Activated CD4-positive, alpha-beta T cell treated with anti-CD3 and anti-CD28 coated beads, Interleukin-2, amount 10 ng/mL, durations not matched to agents 24 days and 14 days (primary cell): ENCODE results near the gene CTIF. TPM values are rescaled to one million over a fixed set of nuclear protein-coding genes. Genes with fewer than 3 reads are reported as not detected.

Experiments used
- DNase-seq: peaks from one replicate; pipeline ENCODE4 v3.0.0; 2022
- H3K27ac Mint-ChIP-seq: one replicate; pipeline ENCODE4 v1.8.0; 2022; ENCODE audit warnings: mild to moderate bottlenecking, mixed read lengths
- H3K27me3 Mint-ChIP-seq: one replicate; pipeline ENCODE4 v1.8.0; 2022; ENCODE audit warnings: mixed read lengths
- H3K36me3 Mint-ChIP-seq: one replicate; pipeline ENCODE4 v1.8.0; 2022; ENCODE audit warnings: low read depth, mild to moderate bottlenecking, mixed read lengths
- H3K4me1 Mint-ChIP-seq: one replicate; pipeline ENCODE4 v1.8.0; 2021; ENCODE audit warnings: mixed read lengths
- H3K4me3 Mint-ChIP-seq: one replicate; pipeline ENCODE4 v1.8.0; 2022; ENCODE audit warnings: mild to moderate bottlenecking, moderate library complexity, mixed read lengths
- H3K9me3 Mint-ChIP-seq: one replicate; pipeline ENCODE4 v1.8.0; 2021; ENCODE audit warnings: mixed read lengths
- intact Hi-C: fragments of 100-400 bp; cut with micrococcal nuclease; formaldehyde crosslinking; loops from one replicate; pipeline ENCODE4 v1.15.1; 2023
- total RNA-seq: library from RNA; stranded (reverse); gene quantifications from 2 replicates; pipeline ENCODE4 v1.2.3, GENCODE V29; 2022

The CTIF gene
- total RNA-seq, 1 donor from 2014 or later = 9.5 TPM

GRCh38 chr18:48659188-48660009 is 120.6 kb downstream of the CTIF start:
- no peak for DNase-seq
- no peak overlapping the region for H3K4me3 Mint-ChIP-seq
- H3K27me3 Mint-ChIP-seq = peaks cover 4% of the 10 kb centered on the region
- intact Hi-C loops = no loop called here
- no peaks in the 10 kb centered on the region for H3K4me1 Mint-ChIP-seq
- H3K27ac Mint-ChIP-seq = no peak overlapping the region
- H3K36me3 Mint-ChIP-seq = no peaks in the 10 kb centered on the region
- H3K9me3 Mint-ChIP-seq = no peaks in the 10 kb centered on the region

GRCh38 chr18:48660346-48661228 is 121.8 kb downstream of the CTIF start:
- DNase-seq = no peak
- no peaks in the 10 kb centered on the region for H3K9me3 Mint-ChIP-seq
- no peaks in the 10 kb centered on the region for H3K36me3 Mint-ChIP-seq
- H3K27me3 Mint-ChIP-seq = peaks cover 4% of the 10 kb centered on the region
- no peak overlapping the region for H3K4me3 Mint-ChIP-seq
- H3K27ac Mint-ChIP-seq = no peak overlapping the region
- H3K4me1 Mint-ChIP-seq = no peaks in the 10 kb centered on the region
- intact Hi-C loops = no loop called here

GRCh38 chr18:48661421-48661820 is 122.6 kb downstream of the CTIF start:
- no peak overlapping the region for H3K4me3 Mint-ChIP-seq
- H3K27me3 Mint-ChIP-seq = peaks cover 4% of the 10 kb centered on the region
- no peaks in the 10 kb centered on the region for H3K36me3 Mint-ChIP-seq
- no peaks in the 10 kb centered on the region for H3K9me3 Mint-ChIP-seq
- DNase-seq = no peak
- intact Hi-C loops = no loop called here
- no peaks in the 10 kb centered on the region for H3K4me1 Mint-ChIP-seq
- no peak overlapping the region for H3K27ac Mint-ChIP-seq

GRCh38 chr18:48662011-48662661 is 123.3 kb downstream of the CTIF start:
- Mint-ChIP-seq H3K27me3 (peaks cover 4% of the 10 kb centered on the region), H3K36me3 (no peaks in the 10 kb centered on the region)

DNA sequence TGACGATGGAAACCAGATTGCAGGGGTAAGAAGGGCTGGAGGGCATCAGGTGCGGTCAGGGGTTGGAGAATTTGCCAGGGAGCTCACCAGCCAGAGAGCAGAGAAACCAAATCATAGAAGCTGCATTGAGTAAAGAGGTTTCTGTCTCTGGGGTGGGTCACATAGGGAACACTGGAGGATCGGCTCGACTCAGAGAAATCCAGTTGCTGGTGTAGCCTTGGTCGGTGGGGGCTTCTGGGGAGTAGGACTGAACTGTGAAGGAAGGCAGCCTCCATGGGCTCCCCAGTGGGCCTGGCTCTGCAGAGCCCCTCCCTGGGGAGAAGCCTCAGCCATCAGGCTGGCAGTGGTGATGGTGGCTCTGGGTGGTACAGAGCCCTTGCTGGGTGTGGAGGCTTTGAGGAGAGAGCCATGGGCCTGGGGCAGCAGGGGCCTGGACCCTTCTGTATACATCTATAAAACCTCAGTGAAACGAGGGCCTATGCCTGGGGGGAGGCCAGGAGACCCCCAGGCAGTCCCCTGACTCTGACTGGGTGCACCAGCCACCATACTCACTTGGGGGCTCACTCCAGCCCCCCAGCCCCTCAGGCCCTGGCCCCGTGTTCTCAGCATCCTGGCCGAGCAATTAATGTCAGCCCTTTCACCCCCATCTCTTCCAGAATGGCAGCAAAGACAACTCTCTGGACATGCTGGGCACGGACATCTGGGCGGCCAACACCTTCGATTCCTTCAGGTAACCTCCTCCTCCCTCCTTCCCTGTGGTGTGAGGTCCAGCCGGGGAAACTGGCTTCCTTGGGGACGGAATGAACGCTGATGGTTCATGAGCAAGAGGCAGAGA is 124.5 kb downstream of the CTIF start:
- no peaks in the 10 kb centered on the region for H3K36me3 Mint-ChIP-seq
- H3K9me3 Mint-ChIP-seq = no peaks in the 10 kb centered on the region
- peaks cover 4% of the 10 kb centered on the region for H3K27me3 Mint-ChIP-seq
- no peak overlapping the region for H3K4me3 Mint-ChIP-seq
- intact Hi-C loops = no loop called here
- DNase-seq = no peak
- H3K27ac Mint-ChIP-seq = no peak overlapping the region
- H3K4me1 Mint-ChIP-seq = no peaks in the 10 kb centered on the region

More at GRCh38 chr18:48662011-48662661, 123.3 kb downstream of the CTIF start:
- DNase-seq = no peak
- no peak overlapping the region for H3K27ac Mint-ChIP-seq
- no peaks in the 10 kb centered on the region for H3K9me3 Mint-ChIP-seq
- no peak overlapping the region for H3K4me3 Mint-ChIP-seq
- intact Hi-C loops = no loop called here
- no peaks in the 10 kb centered on the region for H3K4me1 Mint-ChIP-seq

- peak; percentile 87 for DNase-seq
- peaks cover 4% of the 10 kb centered on the region for H3K27me3 Mint-ChIP-seq
Measured at GRCh38 chr18:48663931-48664847, 125.4 kb downstream of the CTIF start.

GRCh38 chr18:48665654-48666053 is 126.8 kb downstream of the CTIF start:
- intact Hi-C loops = no loop called here
- no peaks in the 10 kb centered on the region for H3K36me3 Mint-ChIP-seq
- no peak for DNase-seq

More at GRCh38 chr18:48663931-48664847, 125.4 kb downstream of the CTIF start:
- Mint-ChIP-seq H3K27ac (no peak overlapping the region), H3K36me3 (no peaks in the 10 kb centered on the region), H3K4me1 (no peaks in the 10 kb centered on the region), H3K9me3 (no peaks in the 10 kb centered on the region), H3K4me3 (no peak overlapping the region)
- intact Hi-C loops = loop anchor here (1.0 kb wide), 1 partner anchor 188 kb away; no protein-coding TSS in a partner anchor

GRCh38 chr18:48666613-48667012 is 127.8 kb downstream of the CTIF start:
- no peak for DNase-seq
- Mint-ChIP-seq H3K27me3 (peaks cover 4% of the 10 kb centered on the region), H3K9me3 (peaks cover 5% of the 10 kb centered on the region), H3K4me1 (no peaks in the 10 kb centered on the region), H3K27ac (no peak overlapping the region), H3K4me3 (no peak overlapping the region), H3K36me3 (no peaks in the 10 kb centered on the region)
- intact Hi-C loops = no loop called here

More at GRCh38 chr18:48665654-48666053, 126.8 kb downstream of the CTIF start:
- Mint-ChIP-seq H3K4me1 (no peaks in the 10 kb centered on the region), H3K27ac (no peak overlapping the region), H3K9me3 (no peaks in the 10 kb centered on the region), H3K27me3 (peaks cover 4% of the 10 kb centered on the region), H3K4me3 (no peak overlapping the region)

DNA sequence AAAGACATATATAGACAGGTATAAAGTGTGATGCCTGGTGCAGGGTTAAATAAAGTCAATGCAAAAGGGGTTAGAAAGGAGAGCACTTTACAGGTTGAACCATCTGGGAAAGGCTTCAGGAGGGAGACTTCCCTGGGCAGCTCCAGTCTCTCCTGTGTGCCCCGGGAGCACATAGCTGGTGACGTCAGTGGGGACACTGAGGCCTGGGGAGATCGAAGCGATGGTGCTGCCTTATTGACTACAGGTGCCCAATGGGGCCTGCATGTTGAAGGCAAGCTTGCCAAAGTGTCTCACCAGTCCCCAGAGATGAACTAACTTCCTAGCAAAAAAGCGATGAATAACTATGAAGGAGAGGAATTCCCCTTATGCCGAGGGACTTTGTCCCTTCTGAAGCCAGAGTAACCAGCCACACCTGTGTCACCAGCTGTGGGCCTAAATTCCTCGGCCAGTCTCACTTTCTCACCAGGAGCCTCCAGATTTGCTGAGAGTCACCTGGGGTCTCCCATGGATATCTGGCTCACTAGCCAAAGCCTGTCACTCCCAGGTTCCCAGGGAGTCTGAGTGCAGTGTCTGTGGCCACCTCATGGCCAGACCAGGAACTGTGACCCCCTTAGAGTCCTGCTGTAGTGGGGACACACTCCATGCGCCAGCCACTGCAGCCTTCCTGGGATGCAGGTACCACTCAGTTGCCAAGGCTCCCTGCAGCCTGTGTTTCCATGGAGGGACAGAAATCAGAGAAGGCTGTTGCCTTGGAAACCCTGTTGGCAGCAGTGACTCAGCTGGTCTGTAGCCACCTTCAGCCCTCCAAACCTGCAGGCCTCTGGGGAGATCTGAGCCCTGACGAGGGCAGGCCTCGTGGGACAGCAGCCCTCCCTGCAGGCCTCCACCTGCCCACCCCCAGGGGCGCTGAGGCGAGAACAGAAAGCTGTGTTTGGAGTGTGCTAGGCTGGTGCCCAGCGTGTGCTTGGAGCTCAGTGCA is 128.7 kb downstream of the CTIF start:
- Mint-ChIP-seq H3K27ac (no peak overlapping the region), H3K4me1 (no peaks in the 10 kb centered on the region), H3K9me3 (peaks cover 7% of the 10 kb centered on the region), H3K4me3 (no peak overlapping the region), H3K27me3 (peaks cover under 1% of the 10 kb centered on the region), H3K36me3 (no peaks in the 10 kb centered on the region)
- no peak for DNase-seq
- intact Hi-C loops = no loop called here

DNA sequence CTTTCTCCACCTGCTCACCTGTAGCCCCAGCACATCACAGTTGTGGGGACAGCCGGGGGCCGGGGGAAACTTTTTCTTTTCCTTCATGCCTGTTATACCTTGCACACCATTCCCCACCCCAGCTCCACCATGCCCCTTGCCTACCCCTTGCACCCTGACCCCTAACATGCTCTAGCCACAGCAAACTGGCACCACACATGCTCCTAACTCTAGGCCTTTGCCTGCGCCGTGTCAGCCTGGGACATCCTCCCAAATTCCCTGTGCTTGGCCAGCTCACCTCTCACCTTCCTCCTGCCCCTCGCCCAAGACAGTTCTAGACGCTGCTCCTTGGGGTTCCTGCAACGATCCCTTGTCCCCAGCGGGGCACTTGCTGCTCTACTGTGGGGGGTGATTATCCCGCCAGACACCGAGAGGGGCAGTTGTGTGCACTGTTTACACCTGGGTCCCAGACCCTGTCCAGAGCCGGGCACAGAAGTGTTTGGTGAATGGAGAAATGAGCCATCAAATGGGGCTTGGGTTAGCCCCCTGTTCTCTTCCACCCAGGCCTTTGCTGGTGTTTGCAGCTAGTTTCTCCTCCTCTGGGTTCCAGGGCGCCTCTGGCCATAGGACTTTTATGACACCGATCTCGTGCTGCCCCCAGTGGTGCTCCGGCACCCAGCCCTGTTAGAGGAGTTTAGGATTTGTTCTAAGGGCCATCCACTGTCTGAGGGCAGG is 129.8 kb downstream of the CTIF start:
- no peak overlapping the region for H3K4me3 Mint-ChIP-seq
- H3K27me3 Mint-ChIP-seq = no peaks in the 10 kb centered on the region
- DNase-seq = no peak
- H3K9me3 Mint-ChIP-seq = peaks cover 7% of the 10 kb centered on the region
- H3K36me3 Mint-ChIP-seq = no peaks in the 10 kb centered on the region
- intact Hi-C loops = no loop called here
- H3K27ac Mint-ChIP-seq = no peak overlapping the region
- no peaks in the 10 kb centered on the region for H3K4me1 Mint-ChIP-seq

DNA sequence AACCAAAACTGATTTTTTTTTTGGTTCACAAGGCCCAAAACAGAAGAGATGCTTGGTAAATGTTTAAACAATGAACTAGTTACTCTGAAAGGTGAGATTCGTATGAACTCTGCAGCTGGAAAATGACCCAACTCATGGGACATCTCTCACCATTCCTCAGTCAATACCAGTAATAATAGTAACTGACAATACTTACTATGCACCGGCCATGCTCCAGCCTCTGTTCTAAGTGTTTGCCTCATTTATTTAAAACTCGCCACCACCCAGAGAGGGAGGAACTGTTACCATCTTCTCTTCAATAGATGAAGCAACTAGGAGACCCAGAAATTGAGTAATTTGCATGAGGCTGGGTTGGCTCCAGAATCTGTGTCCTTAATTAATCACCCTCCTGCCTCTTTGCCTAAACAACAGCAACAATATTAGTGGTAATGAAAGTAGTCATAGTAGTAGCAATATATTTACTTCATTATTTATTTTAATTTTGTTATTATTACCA is 130.4 kb downstream of the CTIF start:
- no peak for DNase-seq
- Mint-ChIP-seq H3K36me3 (no peaks in the 10 kb centered on the region), H3K4me3 (no peak overlapping the region), H3K27me3 (no peaks in the 10 kb centered on the region), H3K4me1 (no peaks in the 10 kb centered on the region), H3K27ac (no peak overlapping the region), H3K9me3 (peaks cover 7% of the 10 kb centered on the region)
- intact Hi-C loops = no loop called here
